DOHH2 (cell line): Measurements from ENCODE around the gene ZNF263.

Experiments
- H3F3A ChIP-seq: fragments of 200-600 bp; sonication (generic), shearing (Covaris generic); 2 replicates; pipeline ENCODE4 v1.6.0; 2016; ENCODE audit warnings: antibody characterized with exemption, mild to moderate bottlenecking; ENCODE audit not compliant: control insufficient read depth, insufficient read depth
- H3K27ac ChIP-seq: fragments of 200-600 bp; sonication (generic); 2 replicates; pipeline ENCODE4 v1.5.1; 2014; ENCODE audit warnings: low read depth, mild to moderate bottlenecking, low read length, moderate library complexity
- H3K27me3 ChIP-seq: fragments of 200-600 bp; sonication (generic); 2 replicates; pipeline ENCODE4 v1.6.1; 2014; ENCODE audit warnings: mild to moderate bottlenecking, low read length, mixed read lengths; ENCODE audit not compliant: control insufficient read depth
- H3K36me3 ChIP-seq: fragments of 200-600 bp; sonication (generic); 2 replicates; pipeline ENCODE4 v1.6.1; 2014; ENCODE audit warnings: mild to moderate bottlenecking, low read length, moderate library complexity, mixed read lengths; ENCODE audit not compliant: control insufficient read depth
- H3K4me1 ChIP-seq: fragments of 200-600 bp; sonication (generic); 2 replicates; pipeline ENCODE4 v1.6.1; 2014; ENCODE audit warnings: mild to moderate bottlenecking, low read length, mixed read lengths; ENCODE audit not compliant: control insufficient read depth
- H3K4me2 ChIP-seq: fragments of 200-600 bp; sonication (generic); 2 replicates; pipeline ENCODE4 v1.6.0; 2014; ENCODE audit warnings: mild to moderate bottlenecking, low read length, moderate library complexity
- H3K4me3 ChIP-seq: fragments of 200-600 bp; sonication (generic); 2 replicates; pipeline ENCODE4 v1.5.1; 2014; ENCODE audit warnings: mild to moderate bottlenecking, low read length, mixed read lengths
- H3K79me2 ChIP-seq: fragments of 200-600 bp; sonication (generic); 2 replicates; pipeline ENCODE4 v1.6.1; 2014; ENCODE audit warnings: mild to moderate bottlenecking, low read length, mixed read lengths; ENCODE audit not compliant: control insufficient read depth
- H3K9me2 ChIP-seq: fragments of 200-600 bp; sonication (generic); replicated peaks from 2 replicates; pipeline ENCODE4 v1.6.1; 2014; ENCODE audit warnings: mild to moderate bottlenecking, low read length, mixed read lengths; ENCODE audit not compliant: control insufficient read depth
- H3K9me3 ChIP-seq: fragments of 200-600 bp; sonication (generic); 2 replicates; pipeline ENCODE4 v1.6.1; 2014; ENCODE audit warnings: antibody characterized with exemption, low read length, mixed read lengths; ENCODE audit not compliant: control insufficient read depth, insufficient read depth
- H4K20me1 ChIP-seq: fragments of 200-600 bp; sonication (generic); 2 replicates; pipeline ENCODE4 v1.6.0; 2014; ENCODE audit warnings: low read depth, mild to moderate bottlenecking, antibody characterized with exemption, low read length, moderate library complexity; ENCODE audit not compliant: control insufficient read depth, insufficient read depth
- CTCF ChIP-seq: fragments of 200-600 bp; sonication (generic); IDR thresholded peaks from one replicate; pipeline ENCODE4 v1.5.1; 2014; ENCODE audit warnings: antibody characterized with exemption, mild to moderate bottlenecking, low read depth, low read length; ENCODE audit not compliant: poor library complexity, severe bottlenecking
- EZH2phosphoT487 ChIP-seq: fragments of 200-600 bp; sonication (generic); IDR thresholded peaks from 2 replicates; pipeline ENCODE4 v1.6.1; 2017; ENCODE audit warnings: borderline replicate concordance, mild to moderate bottlenecking, antibody characterized with exemption, low read length, moderate library complexity, mixed read lengths

The ZNF263 gene

GRCh38 chr16:3295783-3296182 lies 12.5 kb downstream of the ZNF263 start:
- H3K4me3 ChIP-seq: no peak overlapping the region
- no peaks in the 10 kb centered on the region for H3F3A ChIP-seq
- no peak overlapping the region for H3K4me2 ChIP-seq
- no peak for TF ChIP-seq EZH2phosphoT487
- no peak for TF ChIP-seq CTCF
- no peaks in the 10 kb centered on the region for H4K20me1 ChIP-seq
- no peaks in the 10 kb centered on the region for H3K4me1 ChIP-seq
- no peaks in the 10 kb centered on the region for H3K27me3 ChIP-seq
- peaks cover 66% of the 10 kb centered on the region for H3K36me3 ChIP-seq
- no peaks in the 10 kb centered on the region for H3K9me2 ChIP-seq
- H3K27ac ChIP-seq: no peak overlapping the region
- peaks cover 46% of the 10 kb centered on the region for H3K9me3 ChIP-seq
- peaks cover 32% of the 10 kb centered on the region for H3K79me2 ChIP-seq

GRCh38 chr16:3304370-3304769 lies 21.1 kb downstream of the ZNF263 start:
- peaks cover 23% of the 10 kb centered on the region for H3K4me1 ChIP-seq
- H3K4me3 ChIP-seq: peak overlapping the region; percentile 85
- peak overlapping the region; percentile 77 for H3K4me2 ChIP-seq
- H3K27me3 ChIP-seq: no peaks in the 10 kb centered on the region
- H3K36me3 ChIP-seq: peaks cover 57% of the 10 kb centered on the region
- no peak overlapping the region; the same call in 1 of the 2 replicates for H3K27ac ChIP-seq
- no peaks in the 10 kb centered on the region for H3K9me2 ChIP-seq
- H4K20me1 ChIP-seq: no peaks in the 10 kb centered on the region
- peaks cover 40% of the 10 kb centered on the region for H3K9me3 ChIP-seq
- peaks cover 30% of the 10 kb centered on the region for H3K79me2 ChIP-seq
- H3F3A ChIP-seq: peaks cover 3% of the 10 kb centered on the region; the same call in 1 of the 2 replicates
- TF ChIP-seq CTCF (no peak), EZH2phosphoT487 (no peak)

- H3K9me3 ChIP-seq: peaks cover 32% of the 10 kb centered on the region
- peak within 1 kb of the TSS; percentile 77 for H3K4me2 ChIP-seq
- TF ChIP-seq CTCF: no peak
- no peak for TF ChIP-seq EZH2phosphoT487
- H4K20me1 ChIP-seq: no peaks in the 10 kb centered on the region
- H3K4me1 ChIP-seq: peaks cover 23% of the 10 kb centered on the region
- peak within 1 kb of the TSS; percentile 31 for H3K27ac ChIP-seq
- H3K36me3 ChIP-seq: peaks cover 57% of the 10 kb centered on the region
- H3K79me2 ChIP-seq: peaks cover 30% of the 10 kb centered on the region
- H3K9me2 ChIP-seq: no peaks in the 10 kb centered on the region
- no peaks in the 10 kb centered on the region for H3K27me3 ChIP-seq
- H3F3A ChIP-seq: peaks cover 3% of the 10 kb centered on the region; the same call in 1 of the 2 replicates
- H3K4me3 ChIP-seq: peak within 1 kb of the TSS; percentile 85
Measured at GRCh38 chr16:3305109-3306068, 22.1 kb downstream of the ZNF263 start, which contains the start of the genes TIGD7 and ZNF75A. Gene TIGD7, minus strand, starts transcription at chr16:3305430. Its CDS starts 4,816 bp downstream, at chr16:3300614. Gene ZNF75A, plus strand, starts transcription at chr16:3305497. Its CDS starts 2,932 bp downstream, at chr16:3308429.
